GM21526 (cell line): ENCODE results near the gene TIMM17A.
"Not testable (repeated sequence)": the region's sequence is repeated elsewhere in the genome, so short reads cannot be mapped to it uniquely, and the experiment has no call there.

Source experiments
- ATAC-seq: cut with Tn5 transposase; IDR thresholded peaks from one replicate; pipeline ENCODE4 v1.9.1; 2021; ENCODE audit warnings: moderate library complexity; ENCODE audit not compliant: unreplicated experiment, low FRiP score

TIMM17A gene

DNA sequence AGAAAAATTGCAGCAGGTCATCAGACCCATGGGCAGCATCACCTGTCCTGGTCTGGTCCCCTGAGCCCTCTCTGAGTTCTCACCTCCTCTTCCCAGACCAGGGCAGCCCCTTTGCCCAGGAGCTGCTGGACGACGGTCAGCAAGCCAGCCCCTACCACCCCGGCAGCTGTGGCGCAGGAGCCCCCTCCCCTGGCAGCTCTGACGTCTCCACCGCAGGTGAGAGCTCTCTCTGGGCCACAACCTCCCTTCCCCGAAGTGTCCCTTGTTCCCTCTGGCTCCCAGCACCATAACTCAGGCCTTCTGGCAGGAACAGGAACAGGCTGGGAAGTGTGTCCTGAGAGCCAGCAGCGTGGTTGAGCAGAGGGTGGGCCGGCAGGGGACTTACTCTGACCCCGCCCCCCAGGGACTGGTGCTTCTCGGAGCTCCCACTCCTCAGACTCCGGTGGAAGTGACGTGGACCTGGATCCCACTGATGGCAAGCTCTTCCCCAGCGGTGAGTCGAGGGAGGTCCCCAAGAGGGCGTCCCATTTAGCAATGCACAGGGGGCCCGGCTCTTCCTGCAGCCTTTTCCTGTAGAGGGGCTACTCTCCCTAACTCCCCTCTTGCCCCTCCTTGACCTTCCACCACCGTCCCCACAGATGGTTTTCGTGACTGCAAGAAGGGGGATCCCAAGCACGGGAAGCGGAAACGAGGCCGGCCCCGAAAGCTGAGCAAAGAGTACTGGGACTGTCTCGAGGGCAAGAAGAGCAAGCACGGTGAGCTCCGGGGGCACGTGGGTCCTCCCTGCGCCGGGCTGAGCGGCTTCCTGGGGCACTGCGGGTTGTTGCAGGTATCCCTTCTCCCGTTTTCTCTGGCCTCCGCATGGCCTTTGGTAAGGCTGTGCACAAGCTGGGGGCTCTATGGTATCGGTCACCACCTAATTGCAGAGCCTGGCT lies 57.5 kb downstream of the TIMM17A start:
- no peak for ATAC-seq

DNA sequence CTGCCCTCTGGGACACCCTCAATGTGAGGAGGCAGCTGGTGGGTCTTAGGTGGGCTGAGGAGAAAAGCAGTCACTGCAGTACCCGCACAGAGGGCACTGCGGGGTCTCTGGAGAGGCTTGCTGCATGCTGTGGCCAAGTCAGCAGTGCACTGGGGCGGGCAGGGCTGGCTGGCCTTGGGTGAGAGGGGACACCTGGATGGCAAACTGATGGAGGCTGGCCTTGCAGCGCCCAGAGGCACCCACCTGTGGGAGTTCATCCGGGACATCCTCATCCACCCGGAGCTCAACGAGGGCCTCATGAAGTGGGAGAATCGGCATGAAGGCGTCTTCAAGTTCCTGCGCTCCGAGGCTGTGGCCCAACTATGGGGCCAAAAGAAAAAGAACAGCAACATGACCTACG lies 58.3 kb downstream of the TIMM17A start:
- no peak for ATAC-seq

DNA sequence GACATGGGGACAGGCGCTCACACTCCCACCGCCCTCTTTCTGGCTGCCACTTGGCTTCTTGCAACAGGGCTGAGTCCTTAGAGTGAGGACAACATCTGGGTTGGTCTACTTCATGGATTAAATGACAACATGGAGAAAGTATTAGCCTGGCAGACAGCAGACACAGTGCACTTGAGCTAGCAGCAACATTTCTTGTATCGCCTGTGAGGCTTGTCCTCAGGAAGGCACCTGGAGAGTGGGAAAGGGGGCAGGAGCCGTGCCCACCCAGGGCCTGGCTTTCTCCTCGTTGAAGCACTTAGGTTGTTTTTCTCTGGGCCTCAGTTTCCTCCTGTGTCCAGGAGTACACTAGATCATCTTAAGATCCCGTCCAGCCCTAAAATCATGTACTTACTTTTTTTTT lies 58.8 kb downstream of the TIMM17A start:
- ATAC-seq, result no peak

DNA sequence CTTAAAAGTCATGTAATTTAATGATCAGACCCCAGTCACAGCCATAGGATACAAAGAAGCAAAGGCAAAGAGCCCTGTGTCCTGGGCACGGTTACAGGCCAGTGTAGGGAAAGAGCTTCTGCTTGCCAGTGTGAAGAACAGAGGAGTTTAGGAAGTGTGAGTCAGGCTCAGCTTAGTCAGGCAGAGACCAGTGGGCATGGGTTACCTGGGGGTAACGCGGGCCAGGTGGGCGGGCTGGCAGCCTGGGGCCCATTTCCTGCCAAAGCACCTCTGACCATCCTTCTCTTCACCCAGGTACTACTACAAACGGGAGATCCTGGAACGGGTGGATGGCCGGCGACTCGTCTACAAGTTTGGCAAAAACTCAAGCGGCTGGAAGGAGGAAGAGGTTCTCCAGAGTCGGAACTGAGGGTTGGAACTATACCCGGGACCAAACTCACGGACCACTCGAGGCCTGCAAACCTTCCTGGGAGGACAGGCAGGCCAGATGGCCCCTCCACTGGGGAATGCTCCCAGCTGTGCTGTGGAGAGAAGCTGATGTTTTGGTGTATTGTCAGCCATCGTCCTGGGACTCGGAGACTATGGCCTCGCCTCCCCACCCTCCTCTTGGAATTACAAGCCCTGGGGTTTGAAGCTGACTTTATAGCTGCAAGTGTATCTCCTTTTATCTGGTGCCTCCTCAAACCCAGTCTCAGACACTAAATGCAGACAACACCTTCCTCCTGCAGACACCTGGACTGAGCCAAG lies 59.8 kb downstream of the TIMM17A start:
- ATAC-seq, result no peak

DNA sequence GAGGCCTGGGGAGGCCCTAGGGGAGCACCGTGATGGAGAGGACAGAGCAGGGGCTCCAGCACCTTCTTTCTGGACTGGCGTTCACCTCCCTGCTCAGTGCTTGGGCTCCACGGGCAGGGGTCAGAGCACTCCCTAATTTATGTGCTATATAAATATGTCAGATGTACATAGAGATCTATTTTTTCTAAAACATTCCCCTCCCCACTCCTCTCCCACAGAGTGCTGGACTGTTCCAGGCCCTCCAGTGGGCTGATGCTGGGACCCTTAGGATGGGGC lies 60.3 kb downstream of the TIMM17A start:
- no peak for ATAC-seq

DNA sequence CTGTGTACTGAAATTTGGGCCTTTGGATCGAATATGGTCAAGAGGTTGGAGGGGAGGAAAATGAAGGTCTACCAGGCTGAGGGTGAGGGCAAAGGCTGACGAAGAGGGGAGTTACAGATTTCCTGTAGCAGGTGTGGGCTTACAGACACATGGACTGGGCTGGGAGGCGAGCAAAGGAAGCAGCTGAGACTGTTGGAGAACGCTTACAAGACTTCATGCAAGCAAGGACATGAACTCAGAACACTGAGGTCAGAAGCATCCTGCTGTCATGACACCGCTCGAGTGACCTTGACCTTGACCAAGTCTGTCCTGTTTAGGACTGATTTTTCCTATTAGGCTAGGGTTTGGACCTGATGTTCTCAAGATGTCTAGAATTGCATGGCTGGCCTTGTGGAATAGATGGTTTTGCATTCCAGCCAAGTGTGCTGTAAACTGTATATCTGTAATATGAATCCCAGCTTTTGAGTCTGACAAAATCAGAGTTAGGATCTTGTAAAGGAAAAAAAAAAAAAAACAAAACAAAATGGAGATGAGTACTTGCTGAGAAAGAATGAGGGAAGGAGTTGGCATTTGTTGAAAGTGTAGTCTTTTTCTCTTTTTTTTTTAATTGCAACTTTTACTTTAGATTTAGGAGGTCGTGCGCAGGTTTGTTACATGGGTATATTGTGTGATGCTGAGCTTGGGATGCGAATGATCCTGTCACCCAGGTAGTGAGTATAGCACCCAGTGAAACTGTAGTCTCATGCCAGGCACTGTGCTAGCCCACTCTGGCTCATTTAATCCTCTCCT lies 60.9 kb downstream of the TIMM17A start:
- no peak for ATAC-seq

DNA sequence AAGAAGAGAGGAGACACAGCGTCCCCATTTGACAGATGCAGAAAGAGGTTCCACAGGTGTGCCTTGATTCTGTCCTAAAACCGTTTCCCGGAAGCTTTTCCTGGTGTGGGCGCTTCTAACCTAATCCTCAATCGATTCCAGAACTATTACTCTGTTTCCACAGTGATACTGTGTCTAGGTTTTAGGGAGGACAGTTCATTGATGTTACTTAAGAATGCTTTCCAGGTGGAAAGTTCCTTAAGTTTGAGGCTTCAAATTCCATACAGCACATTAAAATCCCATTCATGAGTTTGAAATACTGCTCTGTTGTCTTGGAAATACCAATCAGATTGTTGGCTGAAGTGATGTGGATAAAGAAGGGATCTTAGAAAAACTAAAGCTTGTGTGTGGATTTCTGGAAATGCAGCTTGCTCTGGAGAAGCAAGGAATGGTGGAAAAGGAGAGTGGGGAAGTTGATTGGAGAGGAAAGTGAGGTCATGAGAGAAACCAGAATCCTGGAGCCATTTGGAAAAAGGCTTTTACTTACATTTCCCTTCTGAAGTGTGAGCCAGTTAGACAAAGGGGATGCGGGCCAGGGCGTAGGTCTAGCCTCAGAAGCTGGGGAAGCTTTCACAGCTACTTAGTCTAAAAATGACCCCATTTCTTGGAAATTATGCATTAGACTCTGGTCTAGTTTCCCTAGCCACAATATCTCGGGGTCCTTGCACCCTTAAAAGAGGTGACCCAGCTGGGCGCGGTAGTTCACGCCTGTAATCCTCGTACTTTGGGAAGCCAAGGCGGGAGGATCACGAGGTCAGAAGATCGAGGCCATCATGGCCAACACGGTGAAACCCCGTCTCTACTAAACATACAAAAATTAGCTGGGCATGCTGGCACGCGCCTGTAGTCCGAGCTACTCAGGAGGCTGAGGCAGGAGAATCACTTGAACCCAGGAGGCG lies 61.8 kb downstream of the TIMM17A start:
- ATAC-seq, result no peak

DNA sequence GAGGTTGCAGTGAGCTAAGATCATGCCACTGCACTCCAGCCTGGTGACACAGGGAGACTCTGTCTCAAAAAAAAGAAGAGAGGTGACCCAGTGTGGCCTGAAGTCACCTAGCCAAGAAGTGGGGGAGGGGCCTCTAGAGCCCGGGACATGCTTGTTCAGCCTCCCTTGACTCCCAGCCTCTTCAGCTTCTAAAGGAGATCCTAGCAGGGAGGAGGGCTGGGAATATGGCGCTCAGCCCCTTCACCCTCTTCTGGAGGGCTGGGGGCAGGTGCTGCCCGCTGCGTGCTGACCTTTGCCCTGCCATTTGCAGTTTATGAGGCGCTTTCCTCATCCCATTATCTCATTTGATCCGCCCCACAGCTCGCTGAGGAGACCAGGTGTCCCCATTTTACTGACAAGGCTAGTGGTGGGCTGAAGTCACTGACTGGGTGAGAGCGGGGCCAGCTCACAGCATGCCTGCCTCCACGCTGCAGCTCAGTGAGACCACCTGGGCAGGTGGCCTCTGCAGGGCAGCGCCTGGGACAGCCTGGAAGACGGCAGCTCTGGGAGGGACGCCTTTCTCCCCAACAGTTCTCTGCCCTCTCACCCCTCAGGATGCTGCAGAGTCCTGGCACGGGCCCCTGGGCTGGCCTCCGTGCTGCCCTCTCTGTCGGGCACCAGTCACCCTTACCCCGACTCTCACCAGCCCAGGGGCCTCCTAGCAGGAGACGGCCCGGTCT lies 62.6 kb downstream of the TIMM17A start:
- ATAC-seq, result no peak

DNA sequence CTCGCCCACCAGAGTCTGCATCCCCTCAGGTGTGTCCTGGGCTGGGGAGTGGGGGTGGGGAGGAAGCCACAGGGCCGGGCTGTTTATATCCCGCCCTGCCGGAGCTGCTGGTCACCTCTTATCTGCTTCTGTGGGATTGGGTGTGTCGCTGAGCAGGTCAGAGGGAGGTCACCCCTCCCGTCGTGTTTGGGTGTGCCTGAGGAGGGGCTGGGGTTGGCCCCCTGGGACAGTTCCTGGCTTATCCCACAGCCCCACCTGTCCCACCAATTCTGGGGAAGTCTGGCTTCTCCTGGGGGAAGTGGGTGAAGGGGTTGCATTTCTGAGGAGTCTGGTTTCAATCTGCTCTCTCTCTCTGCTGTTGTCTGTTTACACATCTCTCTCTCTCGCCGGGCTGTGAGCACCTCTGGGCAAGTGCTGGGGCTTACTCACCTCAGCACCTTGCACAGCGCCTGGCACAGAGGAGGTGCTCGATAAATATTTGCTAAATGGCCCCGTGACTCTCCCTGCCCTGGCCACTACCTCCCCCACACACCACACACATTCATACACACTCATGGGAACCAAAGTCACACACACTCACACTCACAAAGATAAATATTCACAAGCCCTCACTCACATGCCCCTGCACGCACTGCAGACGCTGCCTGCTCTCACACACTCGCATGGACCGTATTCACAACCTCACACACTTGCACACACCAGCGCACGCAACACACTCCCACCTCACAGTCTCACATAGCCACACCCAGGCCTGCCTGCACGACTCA lies 63.3 kb downstream of the TIMM17A start:
- ATAC-seq, result no peak

DNA sequence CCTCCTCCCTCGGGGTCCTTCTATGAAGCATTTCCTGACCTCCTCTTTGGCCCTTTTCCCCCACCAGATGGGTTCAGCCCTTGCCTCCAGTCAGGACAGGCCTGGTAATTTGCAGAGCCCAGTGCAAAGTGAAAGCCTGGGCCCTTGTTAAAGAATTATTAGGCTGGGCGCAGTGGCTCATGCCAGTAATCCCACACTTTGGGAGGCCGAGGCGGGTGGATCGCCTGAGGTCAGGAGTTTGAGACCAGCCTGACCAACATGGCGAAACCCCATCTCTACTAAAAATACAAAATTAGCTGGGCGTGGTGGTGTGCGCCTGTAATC lies 63.9 kb downstream of the TIMM17A start:
- not testable (repeated sequence) for ATAC-seq
